ENCODE results near the gene CNGA3. TPM values are rescaled to one million over a fixed set of nuclear protein-coding genes. Genes with fewer than 3 reads are reported as not detected.

CNGA3 gene
- total and polyA plus RNA-seq, 2 of the 8 experiments (the other 6 are each of a cell fraction or from before 2014, with no cell fraction given): 0.02 TPM; not detected in 1

GRCh38 chr2:98333922-98334321 lies 12.3 kb upstream of the CNGA3 start (continued):
- TF ChIP-seq CHD7 (IDR thresholded peaks at IDR 0.05; ENCODE audit: insufficient replicate concordance, low read length) (no peak), USF2 (IDR thresholded peaks at IDR 0.05; ENCODE audit: low read length) (no peak), CEBPB (IDR thresholded peaks at IDR 0.05; ENCODE audit: low read depth, low read length) (no peak), TAF1 (IDR thresholded peaks at IDR 0.05; ENCODE audit: low read depth, low read length) (no peak), POLR2AphosphoS5 (IDR thresholded peaks at IDR 0.05; ENCODE audit: low read depth, low read length) (no peak), BACH1 (IDR thresholded peaks at IDR 0.05; ENCODE audit: low read length) (no peak), ATF2 (IDR thresholded peaks at IDR 0.05; ENCODE audit: low read length) (no peak), SRF (IDR thresholded peaks at IDR 0.05; ENCODE audit: low read depth, low read length) (no peak), GABPA (IDR thresholded peaks at IDR 0.05; ENCODE audit: borderline replicate concordance, insufficient read depth, low read length) (no peak)
